ENCODE results near the gene RIOK3. TPM values are rescaled to one million over a fixed set of nuclear protein-coding genes. Genes with fewer than 3 reads are reported as not detected.
"Not testable (repeated sequence)": the region's sequence is repeated elsewhere in the genome, so short reads cannot be mapped to it uniquely, and the experiment has no call there.

Gene RIOK3
- total RNA-seq, 1 donor from 2014 or later: 30.0 TPM

- no peak for TF ChIP-seq CTCF (conservative IDR thresholded peaks at IDR 0.05; ENCODE audit: low read depth, low read length)
These were observed 36.8 kb upstream of the RIOK3 start for GRCh38 chr18:23416298-23416697.

GRCh38 chr18:23421277-23421676 lies 31.8 kb upstream of the RIOK3 start:
- no peak overlapping the region for H3K4me3 ChIP-seq (ENCODE audit: low read depth, low read length)
- no peak for TF ChIP-seq CTCF (conservative IDR thresholded peaks at IDR 0.05; ENCODE audit: low read depth, low read length)
- no peak for DNase-seq (ENCODE audit: low read depth)

More at GRCh38 chr18:23416298-23416697, 36.8 kb upstream of the RIOK3 start:
- H3K4me3 ChIP-seq (ENCODE audit: low read depth, low read length): no peak overlapping the region
- no peak for DNase-seq (ENCODE audit: low read depth)

GRCh38 chr18:23422751-23423418 lies 30.2 kb upstream of the RIOK3 start:
- TF ChIP-seq CTCF (conservative IDR thresholded peaks at IDR 0.05; ENCODE audit: low read depth, low read length): no peak
- DNase-seq (ENCODE audit: low read depth): no peak
- no peak overlapping the region for H3K4me3 ChIP-seq (ENCODE audit: low read depth, low read length)

- no peak for TF ChIP-seq CTCF (conservative IDR thresholded peaks at IDR 0.05; ENCODE audit: low read depth, low read length)
- no peak overlapping the region for H3K4me3 ChIP-seq (ENCODE audit: low read depth, low read length)
- no peak for DNase-seq (ENCODE audit: low read depth)
These were observed 28.5 kb upstream of the RIOK3 start for GRCh38 chr18:23424616-23425015.

GRCh38 chr18:23428821-23429220 lies 24.3 kb upstream of the RIOK3 start:
- H3K4me3 ChIP-seq (ENCODE audit: low read depth, low read length): no peak overlapping the region
- no peak for DNase-seq (ENCODE audit: low read depth)
- TF ChIP-seq CTCF (conservative IDR thresholded peaks at IDR 0.05; ENCODE audit: low read depth, low read length): no peak

GRCh38 chr18:23429538-23429937 lies 23.5 kb upstream of the RIOK3 start:
- not testable (repeated sequence) for H3K4me3 ChIP-seq (ENCODE audit: low read depth, low read length); DNase-seq (ENCODE audit: low read depth)

- TF ChIP-seq CTCF (conservative IDR thresholded peaks at IDR 0.05; ENCODE audit: low read depth, low read length): no peak
- no peak for DNase-seq (ENCODE audit: low read depth)
- no peak overlapping the region for H3K4me3 ChIP-seq (ENCODE audit: low read depth, low read length)
These were observed 19.7 kb upstream of the RIOK3 start for GRCh38 chr18:23433360-23433759.
